ENCODE results near the gene COG5.

The COG5 gene

GRCh38 chr7:107312418-107312817 is 251.3 kb downstream of the COG5 start:
- Histone ChIP-seq H3K36me3 (ENCODE audit: insufficient read depth, low read length) (no peaks in the 10 kb centered on the region), H3K4me2 (ENCODE audit: low read length) (no peak overlapping the region), H3K4me1 (ENCODE audit: insufficient read depth, low read length, severe bottlenecking) (no peaks in the 10 kb centered on the region), H3K27me3 (ENCODE audit: insufficient read depth, low read length) (no peaks in the 10 kb centered on the region), H3K9me3 (ENCODE audit: low read length) (no peaks in the 10 kb centered on the region), H3K9ac (ENCODE audit: low read length) (no peak overlapping the region), H3K79me2 (ENCODE audit: insufficient read depth, low read length) (no peaks in the 10 kb centered on the region), H3K9me2 (ENCODE audit: low read depth, low read length) (no peaks in the 10 kb centered on the region), H2AFZ (ENCODE audit: low read length) (no peak overlapping the region), H4K20me1 (ENCODE audit: insufficient read depth, low read length) (no peaks in the 10 kb centered on the region), H3K27ac (ENCODE audit: low read depth, low read length, poor library complexity, severe bottlenecking) (no peak overlapping the region), H3F3A (ENCODE audit: insufficient read depth, low read length) (no peaks in the 10 kb centered on the region), H3K4me3 (ENCODE audit: low read depth, low read length, poor library complexity, severe bottlenecking) (no peak overlapping the region)
- TF ChIP-seq, protein P1, sequence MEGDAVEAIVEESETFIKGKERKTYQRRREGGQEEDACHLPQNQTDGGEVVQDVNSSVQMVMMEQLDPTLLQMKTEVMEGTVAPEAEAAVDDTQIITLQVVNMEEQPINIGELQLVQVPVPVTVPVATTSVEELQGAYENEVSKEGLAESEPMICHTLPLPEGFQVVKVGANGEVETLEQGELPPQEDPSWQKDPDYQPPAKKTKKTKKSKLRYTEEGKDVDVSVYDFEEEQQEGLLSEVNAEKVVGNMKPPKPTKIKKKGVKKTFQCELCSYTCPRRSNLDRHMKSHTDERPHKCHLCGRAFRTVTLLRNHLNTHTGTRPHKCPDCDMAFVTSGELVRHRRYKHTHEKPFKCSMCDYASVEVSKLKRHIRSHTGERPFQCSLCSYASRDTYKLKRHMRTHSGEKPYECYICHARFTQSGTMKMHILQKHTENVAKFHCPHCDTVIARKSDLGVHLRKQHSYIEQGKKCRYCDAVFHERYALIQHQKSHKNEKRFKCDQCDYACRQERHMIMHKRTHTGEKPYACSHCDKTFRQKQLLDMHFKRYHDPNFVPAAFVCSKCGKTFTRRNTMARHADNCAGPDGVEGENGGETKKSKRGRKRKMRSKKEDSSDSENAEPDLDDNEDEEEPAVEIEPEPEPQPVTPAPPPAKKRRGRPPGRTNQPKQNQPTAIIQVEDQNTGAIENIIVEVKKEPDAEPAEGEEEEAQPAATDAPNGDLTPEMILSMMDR (IDR thresholded peaks at IDR 0.05; ENCODE audit: low read length), result no peak
- no peak for TF ChIP-seq EZH2 (IDR thresholded peaks at IDR 0.05; ENCODE audit: borderline replicate concordance, low read length)

DNA sequence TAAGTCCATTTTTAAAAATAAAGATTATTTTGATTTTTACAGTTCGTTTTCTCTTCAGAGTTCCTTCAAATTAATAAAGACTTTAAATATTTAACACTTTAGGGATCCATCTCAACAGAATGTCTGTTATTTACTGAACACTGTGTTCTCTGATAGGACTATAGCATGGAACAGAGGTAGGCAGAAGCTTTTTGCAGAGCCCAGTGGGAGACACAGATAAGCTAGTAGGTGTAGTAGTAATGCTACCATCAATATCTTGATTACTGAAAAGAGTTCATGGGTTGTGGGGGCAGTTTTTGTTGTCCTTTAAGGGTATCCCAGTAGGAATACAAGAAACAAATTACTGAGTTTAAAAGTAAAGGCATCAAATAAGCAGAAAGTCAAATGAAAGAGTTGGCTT is 254.4 kb downstream of the COG5 start:
- H3K4me2 ChIP-seq (ENCODE audit: low read length), result no peak overlapping the region
- no peaks in the 10 kb centered on the region for H3K9me3 ChIP-seq (ENCODE audit: low read length)
- no peaks in the 10 kb centered on the region for H3K27me3 ChIP-seq (ENCODE audit: insufficient read depth, low read length)
- H3F3A ChIP-seq (ENCODE audit: insufficient read depth, low read length), result no peaks in the 10 kb centered on the region
- H3K4me1 ChIP-seq (ENCODE audit: insufficient read depth, low read length, severe bottlenecking), result no peaks in the 10 kb centered on the region
- H4K20me1 ChIP-seq (ENCODE audit: insufficient read depth, low read length), result no peaks in the 10 kb centered on the region
- H3K9me2 ChIP-seq (ENCODE audit: low read depth, low read length), result no peaks in the 10 kb centered on the region
- TF ChIP-seq, protein P1 (IDR thresholded peaks at IDR 0.05; ENCODE audit: low read length), result no peak
- TF ChIP-seq EZH2 (IDR thresholded peaks at IDR 0.05; ENCODE audit: borderline replicate concordance, low read length), result no peak
- H3K9ac ChIP-seq (ENCODE audit: low read length), result no peak overlapping the region
- H3K79me2 ChIP-seq (ENCODE audit: insufficient read depth, low read length), result no peaks in the 10 kb centered on the region
- no peak overlapping the region for H3K27ac ChIP-seq (ENCODE audit: low read depth, low read length, poor library complexity, severe bottlenecking)
- no peak overlapping the region for H2AFZ ChIP-seq (ENCODE audit: low read length)
- no peak overlapping the region for H3K4me3 ChIP-seq (ENCODE audit: low read depth, low read length, poor library complexity, severe bottlenecking)
- H3K36me3 ChIP-seq (ENCODE audit: insufficient read depth, low read length), result no peaks in the 10 kb centered on the region

- Histone ChIP-seq H3K9ac (ENCODE audit: low read length) (no peak overlapping the region), H3K4me3 (ENCODE audit: low read depth, low read length, poor library complexity, severe bottlenecking) (no peak overlapping the region), H3F3A (ENCODE audit: insufficient read depth, low read length) (no peaks in the 10 kb centered on the region), H3K36me3 (ENCODE audit: insufficient read depth, low read length) (no peaks in the 10 kb centered on the region), H4K20me1 (ENCODE audit: insufficient read depth, low read length) (no peaks in the 10 kb centered on the region), H3K9me2 (ENCODE audit: low read depth, low read length) (no peaks in the 10 kb centered on the region), H3K4me2 (ENCODE audit: low read length) (no peak overlapping the region), H3K79me2 (ENCODE audit: insufficient read depth, low read length) (no peaks in the 10 kb centered on the region), H2AFZ (ENCODE audit: low read length) (no peak overlapping the region), H3K4me1 (ENCODE audit: insufficient read depth, low read length, severe bottlenecking) (no peaks in the 10 kb centered on the region), H3K9me3 (ENCODE audit: low read length) (no peaks in the 10 kb centered on the region), H3K27ac (ENCODE audit: low read depth, low read length, poor library complexity, severe bottlenecking) (no peak overlapping the region), H3K27me3 (ENCODE audit: insufficient read depth, low read length) (no peaks in the 10 kb centered on the region)
- TF ChIP-seq, protein P1 (IDR thresholded peaks at IDR 0.05; ENCODE audit: low read length), result no peak
- TF ChIP-seq EZH2 (IDR thresholded peaks at IDR 0.05; ENCODE audit: borderline replicate concordance, low read length), result no peak
Measured at GRCh38 chr7:107304636-107305035, 259.1 kb downstream of the COG5 start.
